Heart right ventricle (tissue), 16 donors: ENCODE measurements around the gene CACNA1B. TPM values are rescaled to one million over a fixed set of nuclear protein-coding genes. Genes with fewer than 3 reads are reported as not detected.

Source experiments
- ATAC-seq, 8 donors: fragments of 200-7000 bp; cut with Tn5 transposase; one replicate each; pipeline ENCODE4 v1.9.1; 2020; ENCODE audit warnings: mild to moderate bottlenecking in 8 of 8, moderate library complexity in 8 of 8, moderate number of reproducible peaks in 1 of 8
- DNase-seq, 2 donors: peaks; one replicate each; pipeline ENCODE4 v3.0.0-alpha.2; 2020
- H3K27ac ChIP-seq, 10 donors: fragments of 200-600 bp; sonication (generic) in 2 of 10; one replicate each; pipeline versions ENCODE4 v1.5.0 to v1.8.0; 2020 to 2022; ENCODE audit warnings: mild to moderate bottlenecking in 3 of 10
- H3K27me3 ChIP-seq, 7 donors: fragments of 200-600 bp; one replicate each; pipeline ENCODE4 v1.8.0; 2021 to 2022; ENCODE audit warnings: mild to moderate bottlenecking in 2 of 7
- H3K36me3 ChIP-seq, 9 donors: fragments of 200-600 bp; sonication (generic) in 1 of 9; one replicate each; pipeline versions ENCODE4 v1.5.0 to v1.8.0; 2020 to 2022; ENCODE audit warnings: mild to moderate bottlenecking in 2 of 9
- H3K4me1 ChIP-seq, 9 donors: fragments of 200-600 bp; sonication (generic) in 1 of 9; one replicate each; pipeline versions ENCODE4 v1.5.0 to v1.8.0; 2020 to 2022; ENCODE audit warnings: mild to moderate bottlenecking in 4 of 9
- H3K4me3 ChIP-seq, 10 donors: fragments of 200-600 bp; sonication (generic) in 2 of 10; one replicate each; pipeline versions ENCODE4 v1.5.0 to v1.8.0; 2020 to 2022; ENCODE audit warnings: mild to moderate bottlenecking in 7 of 10, moderate library complexity in 2 of 10
- H3K9me3 ChIP-seq, 11 donors: fragments of 200-600 bp in 10 of 11; sonication (generic) in 2 of 11; one replicate each; pipeline versions ENCODE4 v1.5.0 to v1.8.0; 2013 to 2022; ENCODE audit warnings: mild to moderate bottlenecking in 2 of 11, control low read depth in 1 of 11, moderate library complexity in 1 of 11
- CTCF ChIP-seq, 9 donors: fragments of 200-600 bp; sonication (generic) in 2 of 9; IDR thresholded peaks; one replicate each; pipeline versions ENCODE4 v1.5.0 to v1.8.0; 2021 to 2022; ENCODE audit warnings: antibody characterized with exemption in 9 of 9, mild to moderate bottlenecking in 5 of 9, moderate library complexity in 1 of 9
- WGBS, 2 donors: extraction: QIAGEN DNeasy Blood & Tissue Kit; methylation state at CpG; one replicate each; pipeline ENCODE4 v1.1.7; 2013; ENCODE audit warnings: inconsistent platforms in 1 of 2; 5-methylcytosine and 5-hydroxymethylcytosine counted together
- intact Hi-C, 10 donors: fragments of 100-400 bp; cut with DNase I; formaldehyde crosslinking; loops; one replicate each; pipeline versions ENCODE4 v1.11.1 to v1.14.2; 2022
- polyA plus RNA-seq, 2 donors: library from polyadenylated mRNA; stranded (reverse); fragments of 200-250 nt; gene quantifications; one replicate each; pipeline ENCODE4 v1.2.3, GENCODE V29; 2013
- total RNA-seq, 10 donors: library from RNA; stranded (reverse); fragmentation: NEBNext Ultra II Directional in 3 of 10; extraction: Animal tissue kit (Norgen Biotek cat#: 25700) in 3 of 10; gene quantifications; one replicate each; pipeline versions ENCODE4 v1.2.1 to v1.2.4, GENCODE V29; 2021 to 2023
- donor health status: Arrhythmogenic right ventricular cardiomyopathy.
- donor health status: ischemic (EF 13 %, LVEDD 7.1; RV severe dilation, severe dysfunction).
- donor health status: healthy with polysubstance abuse.
- donor health status: DM: no; HTN: yes; CAD: no.
- donor health status: DM: no; HTN: no; CAD: no.
- donor health status: ischemic (EF 25% LVEDD 6.9; RV normal size, moderate dysfunction).
- donor health status: ischemic (EF 25% LVEDD 5.7; RV mildly dilated, moderate dysfunction).
- donor health status: healthy.
- donor health status: DM: yes; HTN: yes; CAD: no.
- donor health status: Ischemic cardiomyopathy.
- donor health status: ischemic (EF 35%, LVEDD 5.7; RV mildly dilated, moderate dysfunction).
- donor health status: nonischemic (EF 11% LVEDD 7.7; RV severe dilation, severe dysfunction).
- donor health status: DM: yes; HTN: yes; CAD: no.
- donor health status: PGD.
- donor health status: ischemic (EF 29% LVEDD 5.4; RV normal size, mild dysfunction).
- donor health status: nonischemic (EF 23%, LVEDD 6.1; RV moderate dilation, normal function).

CACNA1B gene
- total and polyA plus RNA-seq, 12 donors = under 0.01 to 0.66 (median 0.15) TPM; not detected in 1

- H3K4me3 ChIP-seq = no peak overlapping the region
- peaks cover 9 to 72% (median 54%) of the 10 kb centered on the region in 7 donors for H3K27me3 ChIP-seq
- H3K9me3 ChIP-seq = no peaks in the 10 kb centered on the region
- DNase-seq (no peak), ATAC-seq (no peak)
- no peak overlapping the region for H3K27ac ChIP-seq
- no peaks in the 10 kb centered on the region for H3K36me3 ChIP-seq
- TF ChIP-seq CTCF (IDR thresholded peaks at IDR 0.05) = no peak
- H3K4me1 ChIP-seq = peaks cover 0 to 9% (median 0%) of the 10 kb centered on the region in 9 donors
- intact Hi-C loops = no loop called here
- 86 to 89% methylated on average over 7 of the region's 7 CpGs for WGBS, 2 donors
Observed at GRCh38 chr9:138025908-138026307, 148.3 kb downstream of the CACNA1B start.

DNA sequence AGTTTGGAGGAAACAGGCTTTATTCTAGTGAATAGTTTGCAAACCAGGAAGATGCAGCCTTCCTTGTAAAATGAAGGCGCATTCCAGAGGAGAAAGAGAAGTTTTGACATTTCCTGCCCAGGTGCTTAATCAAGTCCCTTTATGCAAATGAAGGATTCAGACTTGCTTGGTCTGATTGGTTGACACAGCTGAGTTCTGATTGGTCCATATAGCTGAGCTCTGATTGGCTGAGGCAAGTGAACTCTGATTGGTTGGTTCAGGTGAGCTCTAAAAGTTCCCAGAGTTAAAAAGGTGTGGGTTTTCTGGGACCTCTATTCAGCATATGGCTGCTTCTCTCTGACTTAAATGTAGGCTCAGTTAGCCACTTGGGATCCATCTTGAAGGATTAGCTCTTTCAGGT, 151.0 kb downstream of the CACNA1B start:
- no peaks in the 10 kb centered on the region for H3K36me3 ChIP-seq
- TF ChIP-seq CTCF (IDR thresholded peaks at IDR 0.05) = no peak
- H3K4me1 ChIP-seq = peaks cover 0 to 3% (median 0%) of the 10 kb centered on the region in 9 donors
- no peak overlapping the region for H3K4me3 ChIP-seq
- no peak overlapping the region for H3K27ac ChIP-seq
- H3K27me3 ChIP-seq = peaks cover 4 to 70% (median 36%) of the 10 kb centered on the region in 7 donors
- WGBS, 2 donors = 91 to 96% methylated on average over 1 of the region's 1 CpG
- intact Hi-C loops = no loop called here
- H3K9me3 ChIP-seq = peaks cover 0 to 9% (median 0%) of the 10 kb centered on the region in 11 donors
- ATAC-seq (no peak), DNase-seq (no peak)

GRCh38 chr9:138031186-138031585, 153.6 kb downstream of the CACNA1B start:
- DNase-seq (no peak), ATAC-seq (no peak)
- intact Hi-C loops = no loop called here
- Histone ChIP-seq H3K4me3 (no peak overlapping the region), H3K27ac (no peak overlapping the region), H3K9me3 (peaks cover 0 to 9% (median 0%) of the 10 kb centered on the region in 11 donors), H3K4me1 (no peaks in the 10 kb centered on the region), H3K36me3 (no peaks in the 10 kb centered on the region), H3K27me3 (peaks cover 0 to 58% (median 33%) of the 10 kb centered on the region in 7 donors)
- 68 to 72% methylated on average over 3 of the region's 3 CpGs for WGBS, 2 donors
- TF ChIP-seq CTCF (IDR thresholded peaks at IDR 0.05) = no peak

- Histone ChIP-seq H3K4me1 (peaks cover 0 to 6% (median 0%) of the 10 kb centered on the region in 9 donors), H3K4me3 (no peak overlapping the region), H3K9me3 (peaks cover 0 to 9% (median 0%) of the 10 kb centered on the region in 11 donors), H3K27ac (no peak overlapping the region), H3K36me3 (no peaks in the 10 kb centered on the region), H3K27me3 (peaks cover 0 to 49% (median 23%) of the 10 kb centered on the region in 7 donors)
- DNase-seq (no peak), ATAC-seq (no peak)
- no peak for TF ChIP-seq CTCF (IDR thresholded peaks at IDR 0.05)
- intact Hi-C loops = no loop called here
- WGBS, 2 donors = 51 to 60% methylated on average over 4 of the region's 4 CpGs
Observed at GRCh38 chr9:138033950-138034349, 156.4 kb downstream of the CACNA1B start.
